ENCODE measurements around the gene NAALADL2.

Gene NAALADL2

DNA sequence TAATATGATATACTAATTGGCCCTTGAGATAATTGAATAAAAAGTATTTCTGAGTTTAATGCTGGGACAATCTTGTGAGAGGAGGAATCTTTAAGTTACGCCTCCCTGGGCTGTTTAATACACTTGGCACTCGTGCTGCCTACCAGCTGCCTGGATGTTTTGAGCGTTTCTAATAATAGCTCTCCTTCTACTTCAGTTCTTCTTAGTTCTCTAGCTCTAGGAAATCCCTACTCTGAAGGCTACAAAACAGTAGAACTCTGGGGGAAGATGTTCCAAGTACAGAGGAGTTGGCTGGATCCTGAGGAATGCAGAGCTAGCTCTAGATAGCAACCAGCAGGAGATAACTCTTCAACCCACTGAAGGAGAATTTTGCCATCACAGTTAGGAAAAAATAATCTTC lies 3.5 kb downstream of the NAALADL2 start:
- TF ChIP-seq GATA1 (IDR thresholded peaks at IDR 0.05; ENCODE audit: low read depth, low read length) (no peak), POLR2A (IDR thresholded peaks at IDR 0.05; ENCODE audit: low read length) (no peak)
- no peak for DNase-seq

DNA sequence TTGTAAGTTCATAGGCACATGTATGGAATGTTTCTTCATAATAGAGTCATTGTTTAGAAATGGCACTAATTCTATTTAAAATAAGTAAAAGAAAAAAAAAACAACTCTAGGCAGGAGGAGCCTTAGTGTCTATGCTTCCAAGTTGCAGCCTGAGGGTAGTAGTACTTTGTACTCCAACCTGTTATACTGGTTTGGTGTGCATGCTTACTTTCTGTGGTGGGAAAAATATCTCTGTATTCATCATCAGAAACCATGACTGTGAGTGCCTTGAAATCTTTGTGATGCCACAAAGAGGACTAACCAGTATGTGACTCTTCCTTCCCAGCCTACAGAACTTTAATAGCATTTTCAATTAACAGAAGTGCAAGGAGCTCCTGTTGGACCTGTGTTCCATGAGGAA lies 4.4 kb downstream of the NAALADL2 start:
- DNase-seq = no peak
- TF ChIP-seq GATA1 (IDR thresholded peaks at IDR 0.05; ENCODE audit: low read depth, low read length) (no peak), POLR2A (IDR thresholded peaks at IDR 0.05; ENCODE audit: low read length) (no peak)

DNA sequence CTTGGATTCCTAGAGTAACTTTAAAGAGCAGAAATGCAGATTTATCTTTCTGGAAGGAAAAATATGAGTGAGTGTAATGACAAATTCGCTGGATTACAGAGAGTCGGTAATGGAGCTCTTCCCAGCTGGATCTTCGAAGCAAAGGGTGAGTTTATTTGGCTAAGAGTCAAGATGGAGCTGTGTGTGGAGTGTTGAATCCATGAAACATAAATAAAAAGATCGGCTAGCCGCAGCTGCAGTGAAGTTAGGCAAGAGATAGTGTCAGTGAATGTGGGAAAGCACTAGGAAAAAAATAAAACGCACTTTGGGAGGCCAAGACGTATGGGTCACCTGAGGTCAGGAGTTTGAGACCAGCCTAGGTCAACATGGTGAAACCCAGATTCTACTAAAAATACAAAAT lies 10.3 kb downstream of the NAALADL2 start:
- no peak for TF ChIP-seq GATA1 (IDR thresholded peaks at IDR 0.05; ENCODE audit: low read depth, low read length)

DNA sequence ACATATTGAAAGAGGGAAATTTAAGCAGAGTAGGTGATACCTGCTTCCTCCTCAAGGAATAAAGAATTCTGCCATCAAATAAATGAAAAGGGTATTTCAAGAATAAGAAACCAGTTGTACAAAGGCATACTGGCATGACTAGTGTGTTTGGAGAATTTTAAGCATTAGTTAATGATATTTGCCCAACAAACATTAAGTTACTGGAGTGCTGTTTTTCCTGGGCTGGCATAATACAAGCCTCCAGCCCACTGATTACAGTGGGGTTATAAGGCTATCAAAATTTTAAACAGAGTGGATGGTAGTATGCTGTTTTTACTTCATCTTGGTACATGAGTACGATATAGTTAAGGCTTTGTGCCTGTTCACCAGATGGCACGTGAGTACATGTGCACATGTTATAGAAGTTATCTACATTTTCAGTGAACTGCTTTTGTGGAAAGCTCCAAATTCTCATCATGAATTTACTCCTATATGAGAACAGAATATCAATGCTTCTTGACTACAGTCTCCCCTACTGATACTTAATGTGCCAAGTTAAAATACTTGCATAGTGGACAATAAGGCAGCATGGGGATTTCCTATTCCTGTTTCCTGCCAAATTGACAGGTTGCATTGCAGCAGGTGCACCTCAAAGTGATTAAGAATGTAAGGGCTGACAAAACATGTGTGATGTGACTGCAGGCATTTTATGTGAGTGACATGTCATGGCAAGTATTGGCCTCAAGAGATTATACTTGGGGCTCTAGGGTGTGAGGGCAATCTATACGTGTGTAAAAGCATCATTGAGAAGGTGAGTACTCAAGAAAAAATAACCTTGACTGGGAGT lies 14.9 kb downstream of the NAALADL2 start:
- TF ChIP-seq POLR2A (IDR thresholded peaks at IDR 0.05; ENCODE audit: low read length) (no peak), GATA1 (IDR thresholded peaks at IDR 0.05; ENCODE audit: low read depth, low read length) (no peak)
- no peak for DNase-seq

More for the DNA sequence above, 10.3 kb downstream of the NAALADL2 start:
- DNase-seq = no peak

DNA sequence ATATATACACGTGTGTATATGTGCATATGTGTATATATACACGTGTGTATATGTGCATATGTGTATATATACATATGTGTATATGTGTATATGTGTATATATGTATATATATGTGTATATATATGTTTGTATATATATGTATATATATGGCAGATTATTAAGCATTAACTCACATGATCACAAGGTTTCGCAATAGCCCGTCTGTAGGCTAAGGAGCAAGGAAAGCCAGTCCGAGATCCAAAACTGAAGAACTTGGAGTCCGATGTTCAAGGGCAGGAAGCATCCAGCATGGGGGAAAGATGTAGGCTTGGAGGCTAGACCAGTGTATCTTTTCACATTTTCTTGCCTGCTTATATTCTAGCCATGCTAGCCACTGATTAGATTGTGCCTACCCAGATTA lies 23.7 kb downstream of the NAALADL2 start:
- DNase-seq = no peak

DNA sequence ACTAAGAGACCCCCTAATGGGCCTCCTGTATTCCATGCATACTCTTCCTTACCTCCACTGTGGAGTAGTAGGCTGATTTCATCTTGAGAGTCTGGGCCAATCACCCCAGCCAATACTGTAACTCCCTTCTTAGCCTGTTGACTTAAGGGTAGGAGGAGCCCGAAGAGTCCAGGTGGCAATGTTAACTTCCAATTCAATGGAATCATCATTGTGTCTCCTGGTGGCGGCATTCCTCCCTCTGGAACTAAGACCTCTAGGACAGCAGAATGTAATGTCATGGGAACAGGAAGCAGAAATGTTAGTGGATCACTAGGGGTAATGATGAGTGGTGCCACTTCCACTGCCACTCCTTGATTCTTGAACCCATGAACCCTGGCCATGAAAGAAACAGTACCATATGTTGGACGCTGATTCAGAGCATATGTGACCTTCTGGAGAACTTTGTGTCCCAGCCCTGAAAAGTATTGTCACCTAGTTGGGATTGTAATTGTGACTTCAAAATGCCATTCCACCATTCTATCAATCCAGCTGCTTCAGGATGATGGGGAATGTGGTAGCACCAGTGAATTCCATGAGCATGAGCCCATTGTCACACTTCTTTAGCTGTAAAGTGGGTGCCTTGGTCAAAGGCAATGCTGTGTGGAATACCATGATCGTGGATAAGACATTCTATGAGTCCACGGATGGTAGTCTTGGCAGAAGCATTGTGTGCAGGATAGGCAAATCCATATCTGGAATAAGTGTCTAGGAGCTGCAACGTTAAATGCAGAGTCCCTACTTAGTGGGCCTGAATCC lies 24.9 kb downstream of the NAALADL2 start:
- DNase-seq = no peak
- TF ChIP-seq GATA1 (IDR thresholded peaks at IDR 0.05; ENCODE audit: low read depth, low read length) (no peak), POLR2A (IDR thresholded peaks at IDR 0.05; ENCODE audit: low read length) (no peak)

More for the DNA sequence above, 23.7 kb downstream of the NAALADL2 start:
- TF ChIP-seq GATA1 (IDR thresholded peaks at IDR 0.05; ENCODE audit: low read depth, low read length) = no peak
- TF ChIP-seq POLR2A (IDR thresholded peaks at IDR 0.05; ENCODE audit: low read length) = no peak

DNA sequence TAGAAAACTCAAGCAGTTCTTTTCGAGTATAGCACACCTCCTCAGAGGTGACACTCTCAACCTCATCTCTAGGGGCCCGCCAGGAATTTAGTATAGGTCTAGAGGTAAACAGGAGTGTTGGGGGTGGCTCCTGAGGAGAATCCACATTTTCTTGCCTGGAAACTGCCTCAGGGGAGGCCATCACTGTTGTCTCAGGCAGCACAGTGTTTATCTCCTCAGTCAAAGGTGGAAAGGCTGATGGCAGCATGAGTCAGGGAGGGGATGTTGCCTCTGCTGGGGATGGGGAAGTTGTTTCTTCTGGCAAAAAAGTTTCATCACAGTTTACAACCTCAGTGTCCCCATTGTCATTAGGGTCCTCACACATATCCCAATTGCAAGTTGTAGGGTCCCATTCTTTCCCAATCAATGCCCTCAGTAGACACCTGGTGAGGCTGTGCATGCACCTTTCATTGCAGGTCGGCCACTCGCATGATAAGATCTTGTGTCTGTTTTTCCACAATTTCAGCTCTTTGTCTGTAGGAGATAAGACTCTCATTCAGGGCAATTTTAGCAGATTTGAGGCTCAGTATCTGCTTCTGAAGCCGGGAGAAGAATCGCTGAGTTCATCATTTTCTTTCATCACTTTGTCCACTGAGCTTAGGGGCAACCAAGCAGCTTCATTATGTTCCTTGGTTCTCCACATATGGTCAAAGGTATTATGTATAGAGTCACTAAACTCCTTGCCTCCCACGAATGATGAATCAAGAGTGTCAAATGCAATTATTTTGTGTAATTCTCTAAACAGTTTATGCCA lies 25.8 kb downstream of the NAALADL2 start:
- TF ChIP-seq GATA1 (IDR thresholded peaks at IDR 0.05; ENCODE audit: low read depth, low read length) = no peak
- TF ChIP-seq POLR2A (IDR thresholded peaks at IDR 0.05; ENCODE audit: low read length) = no peak
- DNase-seq = no peak

DNA sequence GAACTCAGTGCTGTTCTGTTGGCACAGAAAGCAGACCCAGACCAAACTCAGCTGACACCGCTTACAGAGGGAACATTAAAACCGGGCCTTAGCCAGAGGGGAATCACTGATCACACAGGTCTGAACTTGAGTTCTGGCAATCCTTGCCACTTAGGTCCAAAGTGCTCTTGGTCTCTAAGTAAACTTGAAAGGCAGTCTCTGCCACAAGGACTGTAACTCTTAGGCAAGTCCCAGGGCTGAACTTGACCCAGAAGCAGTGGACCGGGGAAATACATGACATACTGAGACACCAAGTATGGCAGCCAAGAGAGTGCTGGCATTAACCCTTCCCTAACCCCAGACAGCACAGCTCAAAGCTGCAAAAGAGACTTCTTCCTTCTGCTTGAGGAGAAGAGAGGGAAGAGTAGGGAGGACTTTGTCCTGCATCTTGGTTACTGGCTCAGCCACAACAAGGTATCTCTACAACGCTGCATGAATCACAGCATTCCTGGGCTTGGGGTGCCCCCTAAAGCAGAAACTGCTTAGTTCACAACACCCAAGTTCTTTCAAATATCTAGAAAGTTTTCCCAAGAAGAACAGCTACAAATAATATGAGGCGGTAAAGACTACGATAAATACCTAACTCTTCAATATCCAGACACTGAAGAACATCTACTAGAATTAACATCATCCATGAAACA lies 32.5 kb downstream of the NAALADL2 start:
- TF ChIP-seq POLR2A (IDR thresholded peaks at IDR 0.05; ENCODE audit: low read length) (no peak), GATA1 (IDR thresholded peaks at IDR 0.05; ENCODE audit: low read depth, low read length) (no peak)
- no peak for DNase-seq

DNA sequence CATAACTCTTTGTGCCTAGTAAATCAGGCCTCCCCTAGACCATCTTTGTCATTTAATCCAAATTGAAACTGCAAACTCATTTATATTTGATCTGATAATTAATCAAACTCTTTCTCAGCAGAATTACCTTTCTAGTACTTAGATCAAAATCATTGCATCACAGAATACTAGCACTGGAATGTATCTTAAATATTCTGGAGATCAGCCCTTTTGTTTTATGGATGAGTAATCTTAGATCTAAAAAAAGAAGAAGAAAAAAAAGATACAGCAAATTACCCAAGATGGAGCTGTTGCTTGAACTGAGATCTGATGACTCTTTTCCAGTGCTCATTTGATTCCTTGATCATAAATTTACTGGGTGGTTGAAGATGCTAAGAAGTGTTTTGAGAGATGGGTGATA lies 47.9 kb downstream of the NAALADL2 start:
- TF ChIP-seq POLR2A (IDR thresholded peaks at IDR 0.05; ENCODE audit: low read length) = no peak
- TF ChIP-seq GATA1 (IDR thresholded peaks at IDR 0.05; ENCODE audit: low read depth, low read length) = no peak
- DNase-seq = no peak

DNA sequence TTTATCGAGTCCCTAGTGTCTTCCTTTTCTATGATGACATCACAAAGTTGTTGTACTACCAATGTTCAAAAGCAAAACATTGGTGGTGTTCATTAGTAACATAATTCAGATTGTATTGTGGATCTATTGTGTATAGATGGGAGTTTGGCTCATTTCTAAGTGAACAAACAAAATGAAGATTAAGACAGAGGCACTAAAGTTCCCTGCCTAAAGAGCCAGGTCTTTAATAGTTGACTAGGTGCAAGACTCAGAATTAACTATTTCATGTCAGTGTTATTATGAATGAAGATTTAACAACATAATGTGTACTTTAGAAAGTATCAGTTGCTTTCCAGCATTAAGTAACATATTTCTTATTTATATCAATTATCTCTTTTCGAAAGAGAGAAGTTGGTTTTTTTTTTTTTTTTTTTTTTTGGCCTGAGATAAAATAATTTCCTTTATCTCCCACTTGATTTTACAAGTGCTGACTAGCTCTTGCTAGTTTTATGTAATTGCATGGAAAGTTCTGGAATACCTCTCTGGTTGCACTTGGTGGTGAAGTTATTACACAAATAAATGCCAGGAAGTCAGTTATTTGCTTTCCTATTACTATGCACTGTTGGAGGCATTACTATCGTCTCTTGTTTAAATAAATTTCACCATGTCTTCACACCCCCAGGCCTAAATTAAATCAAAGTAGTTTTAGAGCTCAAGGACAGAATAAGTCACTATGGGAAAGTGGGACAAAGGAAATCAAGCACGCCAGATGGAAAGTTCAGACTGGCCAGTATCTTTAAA lies 48.7 kb downstream of the NAALADL2 start:
- no peak for TF ChIP-seq POLR2A (IDR thresholded peaks at IDR 0.05; ENCODE audit: low read length)
- no peak for TF ChIP-seq GATA1 (IDR thresholded peaks at IDR 0.05; ENCODE audit: low read depth, low read length)

DNA sequence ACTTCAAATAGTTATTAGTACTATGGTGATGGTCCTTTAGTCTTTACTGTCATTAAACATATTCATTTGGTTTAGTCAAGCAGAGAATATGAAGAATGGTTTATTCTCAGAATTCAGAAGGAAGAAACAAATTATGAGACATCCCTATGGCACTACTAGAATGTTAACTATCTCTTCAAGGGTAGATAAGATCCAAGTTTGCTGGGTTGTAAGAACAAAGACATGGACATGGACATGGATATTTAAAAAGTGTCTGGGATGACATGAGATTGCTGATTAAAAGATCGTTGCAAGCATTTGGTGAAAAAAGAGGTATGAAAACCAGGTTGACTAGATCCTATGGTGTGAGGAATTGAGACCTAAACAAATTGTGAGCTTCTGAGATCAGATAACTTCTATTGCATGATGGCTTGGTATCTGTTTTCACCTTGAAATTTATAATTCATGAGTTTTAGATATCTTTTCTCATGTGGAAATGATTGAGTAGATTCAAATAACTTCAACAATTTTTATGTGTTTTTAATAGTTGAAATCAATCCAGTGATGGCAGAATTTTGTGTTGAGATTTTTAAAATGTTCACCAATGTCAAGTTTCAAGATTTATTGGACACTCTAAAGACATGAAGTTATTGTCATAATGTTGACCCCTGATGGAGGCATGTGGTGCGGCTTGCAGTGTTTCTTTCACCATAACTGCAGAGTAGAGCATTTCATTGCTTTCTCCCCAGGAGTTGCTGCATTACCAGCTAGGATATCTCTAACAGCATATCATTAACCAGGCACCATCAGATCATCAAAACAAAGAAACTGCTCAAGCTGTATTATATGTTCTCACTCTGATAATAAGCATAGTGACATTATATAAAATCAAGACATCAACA lies 72.6 kb downstream of the NAALADL2 start:
- TF ChIP-seq POLR2A (IDR thresholded peaks at IDR 0.05; ENCODE audit: low read length) (no peak), GATA1 (IDR thresholded peaks at IDR 0.05; ENCODE audit: low read depth, low read length) (no peak)
- no peak for DNase-seq

More for the DNA sequence above, 48.7 kb downstream of the NAALADL2 start:
- no peak for DNase-seq

DNA sequence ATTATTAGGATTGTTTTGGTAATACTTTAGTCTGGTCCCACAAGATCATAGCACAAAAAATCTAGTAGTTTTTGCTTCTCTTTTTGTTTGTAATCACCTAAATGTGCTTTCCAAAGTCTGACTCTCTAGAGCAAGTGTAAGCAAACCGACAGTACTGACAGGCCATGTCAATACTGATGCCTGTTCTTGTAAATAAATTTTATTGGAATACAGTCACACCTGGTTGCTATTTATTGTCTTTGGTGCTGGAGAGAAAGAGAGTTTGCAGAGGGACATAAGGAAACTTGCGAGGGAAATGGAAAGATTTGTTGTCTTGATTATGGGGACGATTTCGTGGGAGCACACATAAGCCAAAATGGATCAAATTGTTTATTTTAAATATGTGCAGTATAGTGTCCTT lies 77.5 kb downstream of the NAALADL2 start:
- no peak for DNase-seq

More for the DNA sequence above, 77.5 kb downstream of the NAALADL2 start:
- TF ChIP-seq GATA1 (IDR thresholded peaks at IDR 0.05; ENCODE audit: low read depth, low read length) (no peak), POLR2A (IDR thresholded peaks at IDR 0.05; ENCODE audit: low read length) (no peak)

Data from erythroblast (primary cell).